Activated T-cell treated with anti-CD3 and anti-CD28 coated beads for 4 hours (primary cell): ENCODE measurements around the gene BACH1.
A peak's percentile ranks its signal among the peaks of the same experiment; 100 is the strongest.
"Not testable (repeated sequence)": the region's sequence is repeated elsewhere in the genome, so short reads cannot be mapped to it uniquely, and the experiment has no call there.

Experiments used
- DNase-seq: peaks from one replicate; pipeline ENCODE4 v3.0.0-alpha.2; 2020

Gene BACH1

DNA sequence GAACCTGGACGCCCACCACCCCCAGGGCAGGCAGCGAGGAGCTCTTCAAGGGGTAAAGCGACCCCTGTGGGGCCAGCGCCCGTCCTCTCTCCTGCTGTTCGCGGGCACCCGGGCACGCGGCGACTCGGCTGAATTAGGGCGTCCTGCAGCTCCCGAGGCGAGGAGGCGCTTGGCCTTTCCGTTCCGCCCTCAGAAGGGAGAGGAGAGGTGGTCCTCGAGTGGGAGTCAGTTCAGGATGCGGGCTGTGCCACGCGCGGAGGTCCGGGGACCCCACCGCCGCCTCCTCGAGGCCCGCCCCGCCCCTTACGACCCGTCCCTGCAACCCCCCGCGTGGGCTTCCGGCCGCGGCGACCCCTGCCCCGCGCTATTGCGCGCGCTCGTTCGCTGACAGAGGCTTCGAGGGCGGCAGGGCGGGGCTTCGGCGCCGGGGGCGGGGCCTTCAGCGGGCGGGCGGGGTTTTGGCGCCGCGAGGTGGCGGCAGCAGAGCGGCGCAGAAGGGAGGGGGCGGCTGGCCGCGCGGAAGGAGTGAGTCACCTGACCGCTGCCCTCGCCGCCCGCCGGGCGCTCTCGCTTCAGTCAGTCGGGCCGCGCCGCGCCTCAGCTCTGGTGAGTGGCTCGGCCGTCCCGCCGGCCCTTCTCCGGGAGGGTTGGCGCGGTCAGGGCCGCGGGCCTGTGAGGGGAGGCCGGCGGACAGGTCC, at the start of gene BACH1:
Gene BACH1 (plus strand): TSS at position 575 of the 698 bp plus-strand sequence. CDS start 22,359 bp downstream, outside the sequence.
- peak; percentile 86 for DNase-seq

DNA sequence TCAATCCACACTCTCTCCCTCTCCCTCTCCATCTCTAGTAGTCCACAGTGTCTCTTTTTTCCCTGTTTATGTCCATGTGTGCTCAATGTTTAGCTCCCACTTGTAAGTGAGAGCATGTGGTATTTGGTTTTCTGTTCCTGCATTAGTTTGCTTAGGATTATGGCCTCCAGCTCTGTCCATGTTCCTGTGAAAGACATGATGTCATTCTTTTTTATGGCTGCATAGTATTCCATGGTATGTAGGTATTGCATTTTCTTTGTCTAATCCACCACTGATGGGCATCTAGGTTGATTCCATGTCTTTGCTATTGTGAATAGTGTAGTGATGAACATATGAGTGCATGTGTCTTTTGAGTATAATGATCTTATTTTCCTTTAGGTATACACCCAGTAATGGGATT, 49.4 kb upstream of the BACH1 start:
- DNase-seq, result not testable (repeated sequence)

DNA sequence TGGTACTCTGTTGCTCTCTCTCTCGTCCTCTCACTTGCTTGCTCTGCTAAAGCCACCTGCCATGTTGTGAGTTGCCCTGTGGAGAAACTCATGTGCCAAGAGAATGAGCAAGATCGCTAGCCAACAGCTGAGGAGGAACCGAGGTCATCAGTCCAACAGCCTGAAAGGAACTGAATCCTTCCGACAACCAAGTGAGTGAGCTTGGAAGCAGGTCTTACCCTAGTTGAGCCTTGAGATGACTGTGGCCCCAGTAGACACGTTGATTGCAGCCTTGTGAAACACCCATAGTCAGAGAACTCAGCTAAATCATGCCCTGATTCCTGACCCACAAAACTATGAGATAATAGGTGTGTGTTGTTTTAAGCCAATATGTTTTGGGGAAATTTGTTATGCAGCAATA, 48.1 kb upstream of the BACH1 start:
- no peak for DNase-seq

DNA sequence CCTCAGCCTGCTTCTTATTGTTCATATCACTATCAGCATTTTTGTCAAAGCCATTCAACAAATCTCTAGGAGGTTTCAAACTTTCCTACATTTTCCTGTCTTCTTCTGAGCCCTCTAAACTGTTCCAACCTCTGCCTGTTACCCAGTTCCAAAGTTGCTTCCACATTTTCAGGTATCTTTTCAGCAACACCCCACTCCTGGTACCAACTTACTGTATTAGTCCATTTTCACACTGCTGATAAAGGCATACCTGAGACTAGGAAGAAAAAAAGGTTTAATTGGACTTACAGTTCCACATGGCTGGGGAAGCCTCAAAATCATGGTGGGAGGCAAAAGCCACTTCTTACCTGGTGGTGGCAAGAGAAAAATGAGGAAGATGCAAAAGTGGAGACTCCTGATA, 44.9 kb upstream of the BACH1 start:
- DNase-seq, result not testable (repeated sequence)

DNA sequence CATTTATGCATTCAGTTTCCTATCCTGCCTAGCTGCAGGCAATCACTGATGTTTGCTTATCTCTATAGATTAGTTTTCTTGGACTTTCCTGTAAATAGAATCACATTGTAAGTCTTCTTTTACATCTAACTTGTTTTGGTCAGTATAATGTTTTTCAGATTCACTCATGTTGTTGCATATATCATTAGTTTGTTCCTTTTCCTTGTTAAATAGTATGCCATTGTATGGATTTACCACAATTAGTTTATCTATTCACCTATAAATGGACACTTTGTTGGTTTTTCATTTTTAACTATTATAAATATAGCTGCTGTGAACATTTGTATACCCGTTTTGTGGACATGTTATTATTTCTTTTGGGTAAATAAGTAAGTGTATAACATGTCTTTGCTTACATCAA, 44.2 kb upstream of the BACH1 start:
- DNase-seq, result no peak

DNA sequence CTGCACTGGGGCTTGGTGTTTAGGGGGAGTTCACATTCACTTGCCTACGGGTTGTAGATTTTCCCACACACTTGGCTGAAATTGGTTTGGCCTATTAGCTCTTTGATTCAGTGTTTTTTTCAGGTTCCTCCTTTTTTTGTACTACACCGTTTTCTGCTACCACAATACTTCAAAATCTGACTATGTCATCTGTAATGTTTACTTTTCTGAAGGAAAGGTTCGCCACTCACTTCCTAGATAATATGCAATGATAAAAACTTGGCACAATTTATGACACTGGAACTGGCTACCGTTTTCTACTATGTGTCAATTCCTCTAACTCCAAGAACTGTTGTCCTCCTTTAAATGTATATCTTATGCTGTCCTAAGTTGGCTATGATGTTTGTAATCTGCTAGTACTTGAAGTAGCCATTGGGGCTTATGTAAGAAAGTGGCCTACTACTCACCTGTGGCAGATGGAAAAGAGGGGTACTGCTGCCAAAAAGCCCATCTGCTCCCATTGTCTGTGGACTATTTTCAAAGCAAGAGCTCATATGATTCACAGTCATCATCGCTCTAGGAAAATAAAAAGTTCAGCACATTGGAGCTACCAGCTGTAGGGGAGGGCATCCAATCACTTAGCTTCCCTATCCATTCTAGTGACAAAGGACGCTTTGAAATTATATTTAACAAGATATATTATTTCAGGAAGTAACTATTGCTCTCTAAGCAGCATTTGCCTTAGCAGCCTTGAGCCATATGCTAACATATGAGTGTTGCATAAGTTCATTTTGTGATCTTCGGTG, 42.4 kb upstream of the BACH1 start:
- no peak for DNase-seq

DNA sequence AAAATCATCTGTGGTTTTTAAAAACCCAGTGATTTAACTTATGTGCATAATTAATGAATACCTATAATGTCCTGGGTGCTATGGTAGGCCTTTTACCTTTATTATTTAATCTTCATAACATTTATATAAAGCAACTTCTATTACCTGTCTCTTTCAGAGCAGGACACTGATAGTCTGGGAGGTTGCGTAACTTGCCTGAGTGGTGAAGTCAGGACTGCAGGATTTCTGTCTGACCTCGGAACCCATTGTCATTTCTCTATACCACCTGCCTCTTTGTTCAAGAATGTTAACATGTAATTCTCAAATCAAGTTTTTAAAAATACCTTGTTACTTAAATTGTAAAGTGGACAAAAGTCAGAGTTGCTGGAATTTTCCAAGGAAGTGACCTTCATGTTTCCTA, 41.0 kb upstream of the BACH1 start:
- no peak for DNase-seq

DNA sequence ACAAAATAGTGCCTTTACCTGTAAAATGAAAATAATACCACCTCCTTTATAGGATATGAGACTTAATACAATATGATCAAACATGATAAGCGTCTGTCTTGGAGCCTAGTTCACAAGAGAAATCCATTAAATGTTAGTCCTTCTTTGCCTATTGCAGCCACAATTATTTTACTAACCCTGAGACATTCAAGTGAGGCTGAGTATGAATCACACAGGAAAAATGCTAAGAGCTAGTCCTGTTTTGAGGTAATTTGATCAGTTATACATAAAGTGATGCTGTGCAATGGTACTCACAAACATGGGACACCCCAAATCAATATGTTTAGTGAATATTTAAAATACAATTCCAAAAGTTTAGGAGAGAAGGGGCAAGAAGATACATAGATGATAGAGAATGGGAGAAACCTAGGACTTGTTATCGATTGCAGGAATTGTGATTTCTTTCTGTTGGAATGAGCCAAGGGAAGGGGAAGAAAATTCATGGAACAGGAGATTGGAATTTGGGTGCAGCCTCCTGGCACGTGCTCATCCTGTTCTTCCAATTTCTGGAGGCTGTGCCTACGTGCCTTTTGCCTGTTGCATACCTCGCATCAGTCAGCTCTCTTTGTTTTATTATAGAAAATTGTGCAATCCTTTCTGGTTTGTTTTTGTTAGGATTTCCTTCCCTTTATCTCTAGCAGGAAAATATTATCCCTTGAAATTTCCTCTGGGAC, 39.9 kb upstream of the BACH1 start:
- no peak for DNase-seq

DNA sequence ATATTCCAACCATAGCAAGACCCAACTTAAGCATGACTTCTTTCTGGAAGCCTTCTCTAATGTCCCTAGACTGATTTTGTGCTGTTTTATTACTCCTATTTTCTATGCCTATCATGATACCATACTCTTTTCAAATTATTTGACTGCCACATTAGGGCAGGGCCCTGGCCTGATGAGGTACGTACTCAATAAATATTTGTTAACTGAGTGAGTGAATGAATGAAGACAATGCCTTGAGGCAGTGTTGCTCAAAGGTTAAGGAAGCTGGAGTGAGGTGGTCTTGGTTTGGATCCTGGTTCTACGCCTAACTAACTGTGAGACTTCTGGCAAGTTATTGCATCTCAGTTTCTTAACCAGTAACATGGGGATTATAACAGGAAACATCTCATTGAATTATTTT, 38.3 kb upstream of the BACH1 start:
- no peak for DNase-seq

DNA sequence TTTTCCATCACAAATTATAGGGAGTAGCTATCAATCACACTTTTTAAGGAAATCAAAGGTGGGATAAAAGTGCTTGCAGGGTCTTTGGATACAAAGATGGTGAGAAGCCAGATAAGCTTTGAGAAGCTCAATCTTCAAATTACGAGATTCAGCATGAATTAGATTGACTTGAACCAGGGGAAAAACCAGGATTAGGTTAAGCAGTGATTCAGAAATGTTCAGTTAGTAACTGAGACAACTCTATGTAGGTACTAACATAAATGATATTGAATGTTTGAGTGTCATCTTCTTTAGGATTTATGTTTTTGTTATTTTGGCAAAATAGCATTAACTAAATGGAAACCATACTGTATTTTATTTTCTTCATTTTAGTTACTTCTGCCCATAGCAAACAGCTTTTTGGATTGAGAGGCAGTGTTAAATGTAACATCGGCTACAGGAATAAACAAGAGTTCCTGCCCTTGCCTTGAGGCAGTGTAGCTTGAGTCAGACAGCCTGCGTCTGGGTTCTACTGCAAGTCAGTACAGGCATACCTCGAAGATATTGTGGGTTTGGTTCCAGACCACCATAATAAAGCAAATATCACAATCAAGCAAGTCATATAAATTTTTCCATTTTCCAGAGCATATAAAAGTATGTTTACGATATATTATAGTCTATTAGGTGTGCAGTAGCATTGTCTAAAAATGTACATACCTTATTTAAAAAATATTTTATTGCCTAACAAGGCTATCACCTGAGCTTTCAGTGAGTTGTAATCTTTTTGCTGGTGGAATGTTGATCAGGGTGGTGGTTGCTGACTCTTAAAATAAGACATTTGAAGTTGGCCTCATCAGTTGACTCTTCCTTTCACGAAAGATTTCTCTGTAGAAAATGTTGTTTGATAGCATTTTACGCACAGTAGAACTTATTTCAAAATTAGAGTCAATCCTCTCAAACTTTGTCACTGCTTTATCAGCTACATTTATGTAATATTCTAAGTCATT, 36.9 kb upstream of the BACH1 start:
- DNase-seq, result no peak

DNA sequence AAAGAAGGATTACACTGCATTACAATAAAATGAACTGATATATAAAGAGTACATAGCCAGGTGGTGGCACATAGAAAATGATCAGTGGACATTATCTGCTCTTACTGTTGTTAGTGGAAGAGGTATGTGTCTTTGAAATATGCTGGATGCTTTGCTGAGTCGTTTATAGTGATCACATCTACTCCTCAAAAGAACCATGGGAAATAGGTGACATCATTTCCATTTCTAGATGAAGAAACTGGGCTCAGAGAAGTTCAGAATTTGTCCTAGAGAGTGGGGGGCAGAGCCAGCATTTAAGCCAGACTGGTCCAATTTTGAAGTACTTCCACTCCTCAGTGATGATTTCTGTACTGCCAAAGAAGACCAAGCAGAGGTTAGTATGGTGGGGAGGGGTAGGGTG, 34.0 kb upstream of the BACH1 start:
- DNase-seq, result no peak

DNA sequence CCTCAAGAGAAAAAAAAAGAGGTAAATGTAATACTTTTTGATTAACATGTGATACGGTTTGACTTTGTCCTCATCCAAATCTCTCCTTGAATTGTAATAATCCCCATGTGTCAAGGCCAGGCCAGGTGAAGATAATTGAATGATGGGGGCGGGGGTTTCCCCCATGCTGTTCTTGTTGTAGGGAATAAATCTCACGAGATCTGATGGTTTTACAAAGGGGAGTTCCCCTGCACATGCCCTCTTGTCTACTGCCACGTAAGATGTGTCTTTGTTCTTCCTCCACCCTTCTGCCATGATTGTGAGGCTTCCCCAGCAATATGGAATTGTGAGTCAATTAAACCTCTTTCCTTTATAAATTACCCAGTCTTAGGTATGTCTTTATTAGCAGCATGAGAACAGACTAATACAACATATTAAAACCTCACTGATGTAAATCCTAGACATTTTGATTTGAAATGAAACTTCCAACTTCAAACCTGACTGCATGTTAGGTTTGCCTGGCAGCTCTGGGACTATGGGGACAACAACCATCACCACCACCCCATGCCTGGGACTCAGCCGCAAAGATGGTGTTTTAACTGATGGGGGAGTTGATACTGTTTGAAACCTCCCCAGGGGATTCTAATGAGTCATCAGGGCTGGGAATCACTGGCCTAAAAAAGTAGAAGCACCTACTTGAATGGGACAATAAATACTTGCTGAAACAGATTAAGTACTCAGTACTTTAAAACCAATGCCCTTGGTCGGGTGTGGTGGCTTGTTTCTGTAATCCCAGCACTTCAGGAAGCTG, 32.8 kb upstream of the BACH1 start:
- DNase-seq, result peak; percentile 30

DNA sequence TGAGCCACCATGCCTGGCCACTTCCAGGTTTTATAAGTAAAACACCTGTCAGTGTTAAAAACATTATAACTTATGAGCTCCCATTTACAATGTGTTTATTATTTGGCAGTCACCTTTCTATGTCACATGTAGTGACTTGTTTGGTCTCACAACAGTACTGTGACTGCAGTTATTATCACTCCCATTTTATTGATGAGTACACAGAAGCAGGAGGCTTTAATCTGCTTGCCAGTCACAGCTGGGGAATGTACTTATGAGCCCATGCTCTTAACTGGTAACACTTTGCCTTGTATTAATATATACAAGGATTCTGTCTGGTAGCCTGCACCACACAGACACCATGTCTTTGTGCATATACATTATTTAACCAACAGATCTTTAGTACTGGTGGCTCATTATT, 31.1 kb upstream of the BACH1 start:
- DNase-seq, result no peak

DNA sequence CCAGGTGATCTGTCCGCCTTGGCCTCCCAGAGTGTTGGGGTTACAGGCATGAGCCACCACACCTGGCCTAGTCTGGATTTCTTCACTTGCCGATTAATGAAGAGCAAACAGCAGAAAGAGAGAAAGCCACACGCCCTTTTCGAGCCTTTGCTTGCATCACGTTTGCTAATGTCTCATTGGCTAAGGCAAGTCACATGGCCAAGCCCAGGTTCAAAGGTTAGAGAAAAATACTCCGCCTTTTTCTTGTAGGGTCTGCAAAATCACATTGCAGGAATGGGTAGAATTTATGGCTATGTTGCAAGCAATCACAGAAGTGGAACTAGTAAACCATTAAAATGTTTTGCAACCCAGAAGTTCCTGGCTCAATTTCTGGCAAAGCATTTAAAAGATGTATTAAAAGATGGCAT, 26.8 kb upstream of the BACH1 start:
- DNase-seq, result no peak

DNA sequence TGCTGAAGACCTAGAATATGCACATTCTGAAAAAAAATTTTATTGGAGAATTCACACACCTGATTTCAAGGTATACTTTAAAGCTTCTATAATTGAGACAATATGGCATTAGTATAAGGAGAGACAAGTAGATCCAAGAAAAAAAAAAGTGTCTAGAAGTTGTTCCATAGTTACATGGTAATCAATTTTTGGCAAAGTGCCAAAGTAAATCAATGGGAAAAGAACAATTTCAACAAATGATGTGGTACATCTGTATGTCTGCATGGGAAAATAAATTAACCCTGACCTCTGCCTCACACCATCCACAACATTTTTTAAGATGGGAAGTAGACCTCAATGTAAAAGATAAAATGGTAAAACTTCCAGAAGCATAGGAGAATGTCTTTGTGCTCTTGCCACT, 21.3 kb upstream of the BACH1 start:
- no peak for DNase-seq

DNA sequence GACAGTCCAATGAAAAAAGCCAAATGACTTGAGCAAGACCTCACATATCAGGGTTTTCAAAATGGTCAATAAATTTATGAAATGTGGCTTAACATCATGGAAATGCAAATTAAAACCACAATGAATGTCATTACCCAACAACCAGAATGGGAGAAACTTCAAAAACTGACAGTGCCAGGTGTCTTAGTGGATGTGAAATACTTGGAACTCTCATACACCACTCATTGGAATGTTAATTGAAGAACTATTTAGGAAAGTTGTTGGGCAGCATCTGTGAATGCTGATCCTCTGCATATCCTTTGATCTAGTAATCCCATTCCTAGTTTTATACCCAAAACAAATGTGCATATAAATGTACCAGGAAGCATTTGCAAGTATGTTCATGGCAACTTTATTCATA, 19.2 kb upstream of the BACH1 start:
- no peak for DNase-seq

DNA sequence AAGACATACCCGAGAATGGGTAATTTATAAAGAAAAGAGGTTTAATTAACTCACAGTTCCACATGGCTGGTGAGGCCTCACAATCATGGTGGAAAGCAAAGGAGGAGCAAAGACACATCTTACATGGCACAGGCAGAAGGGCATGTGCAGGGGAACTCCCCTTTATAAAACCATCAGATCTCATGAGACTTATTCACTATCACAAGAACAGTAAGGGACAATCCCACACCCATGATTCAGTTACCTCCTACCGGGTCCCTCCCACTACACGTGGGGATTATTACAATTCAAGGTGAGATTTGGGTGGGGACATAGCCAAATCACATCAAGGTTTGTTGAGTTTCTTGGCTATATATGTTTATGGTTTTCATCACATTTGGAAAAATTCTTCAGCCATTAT, 16.9 kb upstream of the BACH1 start:
- DNase-seq, result not testable (repeated sequence)

DNA sequence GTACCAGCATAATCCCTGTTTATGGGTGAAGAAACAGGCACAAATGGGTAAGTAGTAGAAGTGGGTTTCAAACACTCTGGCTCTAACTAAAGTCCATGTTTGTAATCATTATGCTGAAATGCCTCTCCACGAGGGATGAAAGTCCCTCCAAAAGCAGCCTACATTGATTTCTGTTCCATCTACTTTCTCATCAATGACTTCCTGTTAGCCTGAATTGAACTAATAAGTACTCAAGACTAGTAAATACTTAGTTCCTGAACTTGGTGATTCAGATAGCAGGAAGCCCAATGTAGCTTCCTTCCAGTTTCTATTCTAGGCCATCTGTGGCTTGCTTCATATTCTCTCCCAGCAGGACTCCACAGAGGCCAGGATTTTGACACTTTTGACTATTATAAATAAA, 11.3 kb upstream of the BACH1 start:
- DNase-seq, result no peak

DNA sequence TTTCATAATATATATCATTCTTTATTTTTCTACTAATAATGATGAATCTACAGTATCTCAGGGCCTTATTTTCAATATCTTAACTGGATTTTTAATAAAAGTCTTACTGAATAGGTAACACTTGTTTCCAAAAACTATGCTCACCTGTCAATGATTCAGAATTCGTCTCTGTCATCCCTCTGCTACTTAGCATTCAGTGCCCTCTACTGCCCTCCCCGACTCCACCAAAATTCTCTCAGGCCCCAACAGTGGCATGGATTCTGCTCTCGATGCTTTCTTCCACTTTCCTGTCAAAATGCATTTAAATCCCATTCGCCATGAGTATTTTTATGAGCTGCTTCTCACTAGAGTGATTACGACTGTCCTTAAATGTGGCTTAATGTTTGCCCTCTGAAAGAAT, 10.5 kb upstream of the BACH1 start:
- no peak for DNase-seq

DNA sequence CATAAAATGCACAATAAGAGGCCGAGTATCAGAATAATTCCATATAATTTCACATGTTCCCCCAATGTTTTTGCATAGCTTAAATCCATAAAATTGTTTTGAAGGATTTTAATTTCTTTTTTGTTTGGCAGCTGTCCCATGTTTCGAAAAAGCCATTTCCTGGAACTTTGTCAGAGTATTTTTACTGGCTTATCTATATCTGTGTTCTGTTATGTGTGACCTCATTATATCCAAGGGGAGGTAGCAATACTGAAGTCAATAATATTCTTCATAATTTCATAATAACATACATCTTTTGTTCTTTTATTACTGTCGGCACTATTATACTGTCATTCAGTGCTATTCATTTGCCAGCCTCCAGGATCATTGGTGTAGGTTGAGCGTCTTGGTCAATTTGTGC, 9.4 kb upstream of the BACH1 start:
- DNase-seq, result no peak

DNA sequence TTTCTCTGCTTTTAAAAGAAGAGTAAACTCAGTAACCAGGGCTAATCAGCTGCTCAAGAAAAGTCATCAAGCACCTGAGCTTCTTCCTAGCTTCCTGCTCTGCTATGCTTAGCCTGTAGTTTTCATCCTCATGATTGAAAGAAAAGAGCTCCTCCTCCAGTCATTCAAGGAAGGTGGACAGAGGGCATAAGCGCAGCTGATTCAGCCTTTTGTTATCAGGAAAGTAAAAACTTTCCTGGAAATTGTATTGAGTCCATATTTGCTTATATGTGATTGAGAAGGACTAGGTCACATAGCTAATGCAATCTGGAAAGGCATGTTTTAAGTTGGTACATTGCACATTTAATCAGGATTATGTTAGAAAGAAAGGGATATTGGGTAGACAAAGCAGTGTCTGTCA, 8.5 kb upstream of the BACH1 start:
- no peak for DNase-seq

DNA sequence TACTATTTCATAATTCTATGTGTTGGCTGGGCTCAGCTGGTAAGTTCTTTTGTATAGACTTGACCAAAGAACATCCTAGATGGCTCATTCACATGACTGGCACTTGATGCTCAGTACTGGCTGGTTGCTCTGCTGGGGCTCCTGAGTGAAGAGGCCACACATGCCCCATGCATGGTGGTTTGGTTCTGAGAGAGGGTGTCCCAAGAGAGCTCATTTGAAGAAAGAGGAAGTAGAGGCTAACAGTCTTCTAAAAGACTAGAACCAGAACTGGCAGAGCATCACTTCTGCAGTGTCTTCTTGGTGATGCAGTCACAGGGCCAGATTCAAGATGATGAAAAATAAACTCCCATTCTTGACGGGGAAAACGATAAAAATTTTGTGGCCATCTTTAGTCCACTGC, 5.2 kb upstream of the BACH1 start:
- DNase-seq, result no peak
